ENCODE data around the gene CLCN2.

- TF ChIP-seq SP1 (IDR thresholded peaks at IDR 0.05), result no peak
- no peak for TF ChIP-seq SUZ12 (IDR thresholded peaks at IDR 0.05)
Observed at GRCh38 chr3:184337399-184337714, 24.0 kb downstream of the CLCN2 start, which contains the start of gene FAM131A.

All from HEK293T (cell line).